WTC11 (cell line): ENCODE results near the gene CFDP1.

Experiments used
- ATF3 ChIP-seq: sonication (generic); formaldehyde crosslinking; conservative IDR thresholded peaks from 2 replicates; pipeline ENCODE4 v1.8.1; 2022; ENCODE audit warnings: mild to moderate bottlenecking, missing genetic modification reagents
- CTCF ChIP-seq: fragments of 200-600 bp; IDR thresholded peaks from 2 replicates; pipeline ENCODE4 v1.8.0; 2022; ENCODE audit warnings: antibody characterized with exemption
- IRF1 ChIP-seq: sonication (generic); formaldehyde crosslinking; IDR thresholded peaks from 2 replicates; pipeline ENCODE4 v1.8.0; 2023; ENCODE audit warnings: missing genetic modification reagents
- MAX ChIP-seq: sonication (generic); formaldehyde crosslinking; IDR thresholded peaks from 2 replicates; pipeline ENCODE4 v1.8.0; 2022; ENCODE audit warnings: mild to moderate bottlenecking, missing genetic modification reagents
- TEAD4 ChIP-seq: sonication (generic); formaldehyde crosslinking; IDR thresholded peaks from 2 replicates; pipeline ENCODE4 v1.8.0; 2022; ENCODE audit warnings: mild to moderate bottlenecking, missing genetic modification reagents
- TP53 ChIP-seq: sonication (generic); formaldehyde crosslinking; IDR thresholded peaks from 2 replicates; pipeline ENCODE4 v1.8.1; 2023; ENCODE audit warnings: mild to moderate bottlenecking, missing genetic modification reagents
- ZBTB43 ChIP-seq: sonication (generic); formaldehyde crosslinking; IDR thresholded peaks from 2 replicates; pipeline ENCODE4 v1.8.1; 2023; ENCODE audit warnings: mild to moderate bottlenecking, missing genetic modification reagents
- ZNF671 ChIP-seq: fragments of 250-450 bp; sonication (Bioruptor Pico); IDR thresholded peaks from 2 replicates; pipeline ENCODE4 v1.8.0; 2021; ENCODE audit warnings: mild to moderate bottlenecking

GRCh38 chr16:75402821-75403475 lies 30.4 kb downstream of the CFDP1 start:
- TF ChIP-seq CTCF = no peak
- TF ChIP-seq MAX (CRISPR knock-in tag) = no peak
- TF ChIP-seq IRF1 (CRISPR knock-in tag) = no peak
- TF ChIP-seq ZBTB43 = no peak
- no peak for TF ChIP-seq TP53 (CRISPR knock-in tag)
- TF ChIP-seq ATF3 (CRISPR knock-in tag) = no peak
- no peak for TF ChIP-seq ZNF671 (CRISPR knock-in tag)
- TF ChIP-seq TEAD4 (CRISPR knock-in tag) = no peak
